HG02973 (cell line): ENCODE data around the gene BACE2.

Source experiments
- ATAC-seq: cut with Tn5 transposase; IDR thresholded peaks from one replicate; pipeline ENCODE4 v1.9.1; 2021; ENCODE audit warnings: moderate library complexity; ENCODE audit not compliant: unreplicated experiment

BACE2 gene

GRCh38 chr21:41211060-41211805 lies 43.3 kb downstream of the BACE2 start:
- ATAC-seq = no peak

GRCh38 chr21:41213021-41213420 lies 45.1 kb downstream of the BACE2 start:
- ATAC-seq = no peak

GRCh38 chr21:41215856-41216408 lies 48.0 kb downstream of the BACE2 start:
- ATAC-seq = no peak

GRCh38 chr21:41216486-41216885 lies 48.5 kb downstream of the BACE2 start:
- no peak for ATAC-seq

GRCh38 chr21:41217671-41218385 lies 49.9 kb downstream of the BACE2 start:
- ATAC-seq = no peak

GRCh38 chr21:41219498-41220207 lies 51.7 kb downstream of the BACE2 start:
- no peak for ATAC-seq

GRCh38 chr21:41220208-41220733 lies 52.3 kb downstream of the BACE2 start:
- no peak for ATAC-seq

GRCh38 chr21:41222247-41223068 lies 54.5 kb downstream of the BACE2 start:
- no peak for ATAC-seq

GRCh38 chr21:41226853-41227252 lies 58.9 kb downstream of the BACE2 start:
- ATAC-seq = no peak

- ATAC-seq = no peak
These were observed 59.5 kb downstream of the BACE2 start for GRCh38 chr21:41227357-41228005.

GRCh38 chr21:41228006-41228370 lies 60.0 kb downstream of the BACE2 start:
- ATAC-seq = no peak

- no peak for ATAC-seq
These were observed 60.5 kb downstream of the BACE2 start for GRCh38 chr21:41228492-41228891.

- no peak for ATAC-seq
These were observed 61.0 kb downstream of the BACE2 start for GRCh38 chr21:41228958-41229357.

- ATAC-seq = no peak
These were observed 61.7 kb downstream of the BACE2 start for GRCh38 chr21:41229509-41230248.

- no peak for ATAC-seq
These were observed 62.5 kb downstream of the BACE2 start for GRCh38 chr21:41230497-41230896.

- ATAC-seq = no peak
These were observed 63.1 kb downstream of the BACE2 start for GRCh38 chr21:41231060-41231459.

GRCh38 chr21:41232013-41232412 lies 64.1 kb downstream of the BACE2 start:
- no peak for ATAC-seq

- no peak for ATAC-seq
These were observed 66.0 kb downstream of the BACE2 start for GRCh38 chr21:41233916-41234315.

- ATAC-seq = no peak
These were observed 66.6 kb downstream of the BACE2 start for GRCh38 chr21:41234569-41234968.
